ENCODE measurements around the gene TMEM63B. TPM values are rescaled to one million over a fixed set of nuclear protein-coding genes. Genes with fewer than 3 reads are reported as not detected.

TMEM63B gene
- total and polyA plus RNA-seq, 9 of the 15 experiments (the other 6 are each of a cell fraction or from before 2014, with no cell fraction given): 0.14 to 39.4 (median 14.4) TPM

- TF ChIP-seq STAT6 (CRISPR knock-in tag; IDR thresholded peaks at IDR 0.05) (no peak), MAFK (IDR thresholded peaks at IDR 0.05; ENCODE audit: low read length) (no peak), GABPB2 (CRISPR knock-in tag; conservative IDR thresholded peaks at IDR 0.05) (no peak), ARID4B (CRISPR knock-in tag; IDR thresholded peaks at IDR 0.05) (no peak; the same call in 1 of the 2 replicates), ZNF398 (CRISPR knock-in tag; IDR thresholded peaks at IDR 0.05) (no peak), DDX20 (tag; IDR thresholded peaks at IDR 0.05; ENCODE audit: low read depth) (no peak), DEAF1 (CRISPR knock-in tag; IDR thresholded peaks at IDR 0.05) (peak; percentile 42), HDAC1 (IDR thresholded peaks at IDR 0.05) (0 out of 4 replicates have a peak, but pooled peaks of 1 of the 2 experiments have one; percentile 30), ZFP30 (CRISPR knock-in tag; IDR thresholded peaks at IDR 0.05; ENCODE audit: borderline replicate concordance) (no peak), ZMIZ1 (IDR thresholded peaks at IDR 0.05; ENCODE audit: low read depth in 2 of 2, low read length in 2 of 2) (0 out of 4 replicates have a peak, but pooled peaks have one; percentile 22 to 53)
Measured at GRCh38 chr6:44151348-44152108, 24.2 kb downstream of the TMEM63B start (continued).
